Measurements from ENCODE around the gene RAPGEF4. TPM values are rescaled to one million over a fixed set of nuclear protein-coding genes. Genes with fewer than 3 reads are reported as not detected.

RAPGEF4 gene
- total RNA-seq, 3 donors from 2014 or later, result 1.2 to 2.8 (median 2.2) TPM

GRCh38 chr2:173064151-173064805, 328.6 kb downstream of the RAPGEF4 start:
- H3K4me1 ChIP-seq (ENCODE audit: low read depth), result no peaks in the 10 kb centered on the region
- no peak overlapping the region for H3K4me3 ChIP-seq
- TF ChIP-seq CTCF (IDR thresholded peaks at IDR 0.05), result no peak
- DNase-seq (no peak), ATAC-seq (no peak)
- no peaks in the 10 kb centered on the region for H3K36me3 ChIP-seq (ENCODE audit: low read depth)
- intact Hi-C loops (cut with DNase I, micrococcal nuclease), result no loop called here
- H3K9me3 ChIP-seq, result no peaks in the 10 kb centered on the region

GRCh38 chr2:173066887-173067676, 331.4 kb downstream of the RAPGEF4 start:
- no peaks in the 10 kb centered on the region for H3K36me3 ChIP-seq (ENCODE audit: low read depth)
- no peaks in the 10 kb centered on the region for H3K4me1 ChIP-seq (ENCODE audit: low read depth)
- DNase-seq (no peak), ATAC-seq (no peak)
- intact Hi-C loops (cut with DNase I, micrococcal nuclease), result no loop called here
- no peak overlapping the region for H3K4me3 ChIP-seq
- no peaks in the 10 kb centered on the region for H3K9me3 ChIP-seq
- no peak for TF ChIP-seq CTCF (IDR thresholded peaks at IDR 0.05)

- intact Hi-C loops (cut with DNase I, micrococcal nuclease), result no loop called here
- H3K9me3 ChIP-seq, result no peaks in the 10 kb centered on the region
- H3K4me1 ChIP-seq (ENCODE audit: low read depth), result peaks cover 7% of the 10 kb centered on the region
- ATAC-seq (no peak), DNase-seq (peak in 1 of 3 donors; percentile 7)
- H3K4me3 ChIP-seq, result peak overlapping the region; percentile 58
- no peaks in the 10 kb centered on the region for H3K36me3 ChIP-seq (ENCODE audit: low read depth)
- no peak for TF ChIP-seq CTCF (IDR thresholded peaks at IDR 0.05)
Observed at GRCh38 chr2:173075056-173075780, 339.6 kb downstream of the RAPGEF4 start.

GRCh38 chr2:173075781-173076580, 340.3 kb downstream of the RAPGEF4 start, which contains the start of gene MAP3K20:
TSS of gene MAP3K20 (plus strand) at chr2:173075846. CDS start at chr2:173091032, 15,186 bp downstream.
- Histone ChIP-seq H3K4me1 (ENCODE audit: low read depth) (peaks cover 7% of the 10 kb centered on the region), H3K9me3 (no peaks in the 10 kb centered on the region), H3K4me3 (peak within 1 kb of the TSS; percentile 58), H3K36me3 (ENCODE audit: low read depth) (no peaks in the 10 kb centered on the region)
- TF ChIP-seq CTCF (IDR thresholded peaks at IDR 0.05), result peak; percentile 15
- intact Hi-C loops (cut with DNase I, micrococcal nuclease), result no loop called here
- DNase-seq (peak; percentile 68 to 80 (median 76)), ATAC-seq (peak; percentile 88)

All from mucosa of descending colon (tissue), 3 donors.